Measurements from ENCODE around the gene AHI1.

AHI1 gene

GRCh38 chr6:135296715-135297114 lies 200.8 kb downstream of the AHI1 start:
- H3K27ac ChIP-seq, result no peak overlapping the region
- no peak for TF ChIP-seq ZFX (IDR thresholded peaks at IDR 0.05; ENCODE audit: borderline replicate concordance)
- TF ChIP-seq CTCF (IDR thresholded peaks at IDR 0.05), result no peak

- TF ChIP-seq CTCF (IDR thresholded peaks at IDR 0.05) (no peak), ZFX (IDR thresholded peaks at IDR 0.05; ENCODE audit: borderline replicate concordance) (no peak)
- H3K27ac ChIP-seq, result no peak overlapping the region
Observed at GRCh38 chr6:135295085-135295484, 202.5 kb downstream of the AHI1 start.

- no peak for TF ChIP-seq CTCF (IDR thresholded peaks at IDR 0.05)
- TF ChIP-seq ZFX (IDR thresholded peaks at IDR 0.05; ENCODE audit: borderline replicate concordance), result no peak
- H3K27ac ChIP-seq, result no peak overlapping the region
Observed at GRCh38 chr6:135291288-135292076, 206.1 kb downstream of the AHI1 start.

GRCh38 chr6:135289816-135290215 lies 207.7 kb downstream of the AHI1 start:
- TF ChIP-seq ZFX (IDR thresholded peaks at IDR 0.05; ENCODE audit: borderline replicate concordance), result no peak
- no peak for TF ChIP-seq CTCF (IDR thresholded peaks at IDR 0.05)
- no peak overlapping the region for H3K27ac ChIP-seq

GRCh38 chr6:135286962-135287538 lies 210.5 kb downstream of the AHI1 start:
- TF ChIP-seq CTCF (IDR thresholded peaks at IDR 0.05), result no peak
- TF ChIP-seq ZFX (IDR thresholded peaks at IDR 0.05; ENCODE audit: borderline replicate concordance), result no peak
- no peak overlapping the region for H3K27ac ChIP-seq

- TF ChIP-seq CTCF (IDR thresholded peaks at IDR 0.05) (no peak), ZFX (IDR thresholded peaks at IDR 0.05; ENCODE audit: borderline replicate concordance) (no peak)
- no peak overlapping the region for H3K27ac ChIP-seq
Observed at GRCh38 chr6:135285165-135285564, 212.4 kb downstream of the AHI1 start.

- H3K27ac ChIP-seq, result no peak overlapping the region
- no peak for TF ChIP-seq ZFX (IDR thresholded peaks at IDR 0.05; ENCODE audit: borderline replicate concordance)
- no peak for TF ChIP-seq CTCF (IDR thresholded peaks at IDR 0.05)
Observed at GRCh38 chr6:135283926-135284325, 213.6 kb downstream of the AHI1 start.
